Liver (tissue), 9 donors: ENCODE data around the gene DIO2. TPM values are rescaled to one million over a fixed set of nuclear protein-coding genes. Genes with fewer than 3 reads are reported as not detected.

Experiments used
- DNase-seq: peaks from one replicate; pipeline ENCODE4 v3.0.0-alpha.2; 2017; ENCODE audit warnings: low spot score
- H3K27ac ChIP-seq, 2 donors: one replicate each; pipeline ENCODE4 v1.7.0; 2013; ENCODE audit warnings: inconsistent platforms in 2 of 2, low read length in 2 of 2, control low read depth in 1 of 2, low read depth in 1 of 2, mild to moderate bottlenecking in 1 of 2
- H3K27me3 ChIP-seq, 4 donors: one replicate each; pipeline versions ENCODE4 v1.6.1 to v1.7.0; 2013; ENCODE audit warnings: low read length in 3 of 4, inconsistent platforms in 1 of 4, mild to moderate bottlenecking in 1 of 4, moderate library complexity in 1 of 4; ENCODE audit not compliant: control insufficient read depth in 4 of 4, insufficient read depth in 4 of 4
- H3K36me3 ChIP-seq, 4 donors: one replicate each; pipeline versions ENCODE4 v1.6.1 to v1.7.0; 2013; ENCODE audit warnings: low read length in 3 of 4, mild to moderate bottlenecking in 3 of 4, low read depth in 1 of 4, moderate library complexity in 1 of 4; ENCODE audit not compliant: control insufficient read depth in 4 of 4, insufficient read depth in 3 of 4
- H3K4me1 ChIP-seq, 4 donors: one replicate each; pipeline versions ENCODE4 v1.6.1 to v1.7.0; 2013; ENCODE audit warnings: low read length in 3 of 4, mild to moderate bottlenecking in 3 of 4, moderate library complexity in 1 of 4; ENCODE audit not compliant: control insufficient read depth in 4 of 4, insufficient read depth in 4 of 4
- H3K4me3 ChIP-seq, 3 donors: one replicate each; pipeline versions ENCODE4 v1.6.1 to v1.7.0; 2013; ENCODE audit warnings: low read length in 3 of 3, control low read depth in 1 of 3, low read depth in 1 of 3, mild to moderate bottlenecking in 1 of 3
- H3K9ac ChIP-seq, 2 donors: one replicate each; pipeline ENCODE4 v1.7.0; 2013; ENCODE audit warnings: low read length in 2 of 2, mild to moderate bottlenecking in 2 of 2, moderate library complexity in 2 of 2, control low read depth in 1 of 2, low read depth in 1 of 2
- H3K9me3 ChIP-seq, 4 donors: one replicate each; pipeline versions ENCODE4 v1.6.1 to v1.7.0; 2013; ENCODE audit warnings: low read length in 3 of 4; ENCODE audit not compliant: control insufficient read depth in 4 of 4
- ATF3 ChIP-seq: IDR thresholded peaks from 2 replicates; pipeline ENCODE4 v1.6.1; 2016; ENCODE audit warnings: antibody characterized with exemption
- CTCF ChIP-seq: fragments of 150-350 bp; IDR thresholded peaks from 2 replicates; pipeline ENCODE4 v1.5.1; 2017; ENCODE audit warnings: improper control_type of control experiment, low read depth, low read length; ENCODE audit not compliant: missing input control
- EGR1 ChIP-seq, 2 donors: IDR thresholded peaks; 2 replicates each; pipeline ENCODE4 v1.6.1; 2016 to 2018; ENCODE audit warnings: antibody characterized with exemption in 2 of 2, low read depth in 2 of 2
- FOXA1 ChIP-seq: IDR thresholded peaks from 2 replicates; pipeline ENCODE4 v1.6.1; 2016; ENCODE audit warnings: antibody characterized with exemption
- FOXA2 ChIP-seq: IDR thresholded peaks from 2 replicates; pipeline ENCODE4 v1.6.1; 2016; ENCODE audit warnings: antibody characterized with exemption
- GABPA ChIP-seq, 2 donors: IDR thresholded peaks in 1 of 2; conservative IDR thresholded peaks in 1 of 2; 2 replicates each; pipeline ENCODE4 v1.6.1; 2016; ENCODE audit warnings: antibody characterized with exemption in 2 of 2, mild to moderate bottlenecking in 1 of 2, moderate library complexity in 1 of 2
- HNF4A ChIP-seq, 2 donors: conservative IDR thresholded peaks; 2 replicates each; pipeline ENCODE4 v1.6.1; 2016; ENCODE audit warnings: antibody characterized with exemption in 2 of 2, mild to moderate bottlenecking in 2 of 2
- HNF4G ChIP-seq: IDR thresholded peaks from 2 replicates; pipeline ENCODE4 v1.6.1; 2016; ENCODE audit warnings: antibody characterized with exemption
- MAX ChIP-seq: IDR thresholded peaks from 2 replicates; pipeline ENCODE4 v1.6.1; 2016; ENCODE audit warnings: antibody characterized with exemption
- NR2F2 ChIP-seq: IDR thresholded peaks from 2 replicates; pipeline ENCODE4 v1.6.1; 2016; ENCODE audit warnings: antibody characterized with exemption
- REST ChIP-seq: IDR thresholded peaks from 2 replicates; pipeline ENCODE4 v1.6.1; 2016; ENCODE audit warnings: antibody characterized with exemption, mild to moderate bottlenecking
- RXRA ChIP-seq, 2 donors: IDR thresholded peaks; 2 replicates each; pipeline ENCODE4 v1.6.1; 2017 to 2018; ENCODE audit warnings: antibody characterized with exemption in 2 of 2, mild to moderate bottlenecking in 1 of 2
- SP1 ChIP-seq: IDR thresholded peaks from 2 replicates; pipeline ENCODE4 v1.6.1; 2018; ENCODE audit warnings: antibody characterized with exemption, mild to moderate bottlenecking
- TAF1 ChIP-seq: conservative IDR thresholded peaks from 2 replicates; pipeline ENCODE4 v1.6.1; 2016; ENCODE audit warnings: antibody characterized with exemption, mild to moderate bottlenecking
- WGBS: extraction: QIAGEN DNeasy Blood & Tissue Kit; methylation state at CpG from one replicate; pipeline ENCODE4 v1.1.7; 2013; 5-methylcytosine and 5-hydroxymethylcytosine counted together
- polyA plus RNA-seq, 2 donors: library from polyadenylated mRNA; stranded (reverse) in 1 of 2; unstranded in 1 of 2; fragments of 200-250 nt in 1 of 2; fragments of >200 nt in 1 of 2; fragmentation: Nextera tagmentation in 1 of 2; extraction: Ambion mirVana in 1 of 2; gene quantifications; one replicate each; pipeline versions ENCODE4 v1.2.1 to v1.2.3, GENCODE V29; 2013 to 2015
- total RNA-seq, 2 donors: library from RNA; depleted of rRNA; stranded (reverse); fragments of >200 nt; gene quantifications; one replicate each; pipeline ENCODE4 v1.2.3, GENCODE V29; 2014
- donor health status: healthy.
- donor health status: healthy.
- donor health status: healthy.
- donor health status: healthy.
- donor health status: healthy.

Gene DIO2
- total and polyA plus RNA-seq, 4 donors: under 0.01 to 0.23 (median 0.02) TPM; not detected in 1

- no peak overlapping the region for H3K9ac ChIP-seq
- H3K27me3 ChIP-seq: no peaks in the 10 kb centered on the region
- no peak for DNase-seq
- no peak overlapping the region for H3K27ac ChIP-seq
- no peaks in the 10 kb centered on the region for H3K9me3 ChIP-seq
- TF ChIP-seq HNF4A (conservative IDR thresholded peaks at IDR 0.05) (no peak), FOXA2 (no peak), CTCF (no peak), REST (no peak), SP1 (no peak)
- no peak overlapping the region for H3K4me3 ChIP-seq
- H3K36me3 ChIP-seq: no peaks in the 10 kb centered on the region
- 69% methylated on average over 3 of the region's 3 CpGs for WGBS
- H3K4me1 ChIP-seq: no peaks in the 10 kb centered on the region
Measured at GRCh38 chr14:80223696-80224465, 12.6 kb upstream of the DIO2 start.

GRCh38 chr14:80216818-80217217 is 5.5 kb upstream of the DIO2 start:
- Histone ChIP-seq H3K4me1 (peaks cover 0 to 3% (median 0%) of the 10 kb centered on the region in 4 donors), H3K9me3 (no peaks in the 10 kb centered on the region), H3K36me3 (no peaks in the 10 kb centered on the region), H3K9ac (no peak overlapping the region), H3K27ac (no peak overlapping the region), H3K27me3 (no peaks in the 10 kb centered on the region), H3K4me3 (no peak overlapping the region)
- no peak for DNase-seq
- no peak for TF ChIP-seq EGR1 (IDR thresholded peaks at IDR 0.05; ENCODE audit: low read depth in 2 of 2)
- no peak for TF ChIP-seq GABPA (IDR thresholded peaks at IDR 0.05 in 1 of 2, conservative IDR thresholded peaks at IDR 0.05 in 1 of 2)
- no peak for TF ChIP-seq CTCF
- TF ChIP-seq REST: no peak
- TF ChIP-seq RXRA (IDR thresholded peaks at IDR 0.05): no peak
- no peak for TF ChIP-seq TAF1
- no peak for TF ChIP-seq MAX
- no peak for TF ChIP-seq HNF4G
- TF ChIP-seq SP1: no peak
- TF ChIP-seq HNF4A (conservative IDR thresholded peaks at IDR 0.05): no peak
- no peak for TF ChIP-seq NR2F2
- no peak for TF ChIP-seq ATF3
- TF ChIP-seq FOXA1: no peak
- 84% methylated on average over 3 of the region's 3 CpGs for WGBS
